Large intestine (tissue), 3 donors: Measurements from ENCODE around the gene ITGAE. TPM values are rescaled to one million over a fixed set of nuclear protein-coding genes. Genes with fewer than 3 reads are reported as not detected.

Experiments used
- DNase-seq, 2 donors: peaks; one replicate each; pipeline versions ENCODE4 v3.0.0 to v3.0.0-alpha.2; 2013
- H3K27ac ChIP-seq: one replicate; pipeline ENCODE4 v1.5.1; 2013; ENCODE audit warnings: low read length
- H3K27me3 ChIP-seq: 2 replicates; pipeline ENCODE4 v1.6.1; 2013; ENCODE audit warnings: low read length; ENCODE audit not compliant: control insufficient read depth, insufficient read depth
- H3K36me3 ChIP-seq: 2 replicates; pipeline ENCODE4 v1.6.1; 2013; ENCODE audit warnings: low read length; ENCODE audit not compliant: control insufficient read depth, insufficient read depth
- H3K4me1 ChIP-seq: one replicate; pipeline ENCODE4 v1.6.1; 2013; ENCODE audit warnings: low read length; ENCODE audit not compliant: control insufficient read depth, insufficient read depth
- H3K4me3 ChIP-seq: one replicate; pipeline ENCODE4 v1.5.1; 2013; ENCODE audit warnings: low read length
- H3K9me3 ChIP-seq: one replicate; pipeline ENCODE4 v1.6.1; 2013; ENCODE audit warnings: mild to moderate bottlenecking, low read depth, low read length, moderate library complexity; ENCODE audit not compliant: control insufficient read depth
- WGBS: methylation state at CpG from one replicate; pipeline ENCODE4 v1.1.5; 2013; ENCODE audit warnings: low lambda C conversion rate; ENCODE audit not compliant: insufficient coverage; 5-methylcytosine and 5-hydroxymethylcytosine counted together
- polyA plus RNA-seq: library from polyadenylated mRNA; unstranded; fragments of 120-200 nt; gene quantifications from one replicate; pipeline ENCODE4 v1.2.1, GENCODE V29; 2013

ITGAE gene
- polyA plus RNA-seq, 1 donor = 45.8 TPM

DNA sequence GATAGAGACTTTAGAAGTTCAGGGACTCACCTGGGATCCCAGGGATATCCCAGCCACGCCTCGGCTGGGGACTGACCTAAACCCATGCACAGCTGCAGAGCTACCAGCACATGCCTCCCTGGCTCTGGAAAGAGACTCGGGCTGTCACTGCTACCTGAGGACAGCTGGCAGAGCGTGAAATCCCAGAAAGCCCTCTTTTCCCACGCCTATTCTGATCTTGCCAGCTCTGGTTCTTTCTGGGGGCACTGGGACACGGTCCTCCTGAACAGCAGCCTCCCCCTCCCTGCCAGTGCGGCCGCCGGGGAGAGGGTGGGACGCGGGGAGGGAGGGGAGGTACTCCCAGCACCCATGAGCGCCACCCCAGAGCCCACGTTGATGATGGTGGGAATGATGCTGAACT is 115.8 kb downstream of the ITGAE start:
- Histone ChIP-seq H3K27me3 (peaks cover 19% of the 10 kb centered on the region), H3K9me3 (peaks cover 3% of the 10 kb centered on the region), H3K4me3 (no peak overlapping the region), H3K27ac (no peak overlapping the region), H3K4me1 (no peaks in the 10 kb centered on the region), H3K36me3 (no peaks in the 10 kb centered on the region)
- no peak for DNase-seq
- whole genome bisulfite sequencing = no CpG with 5 or more reads among the region's 13 CpGs

DNA sequence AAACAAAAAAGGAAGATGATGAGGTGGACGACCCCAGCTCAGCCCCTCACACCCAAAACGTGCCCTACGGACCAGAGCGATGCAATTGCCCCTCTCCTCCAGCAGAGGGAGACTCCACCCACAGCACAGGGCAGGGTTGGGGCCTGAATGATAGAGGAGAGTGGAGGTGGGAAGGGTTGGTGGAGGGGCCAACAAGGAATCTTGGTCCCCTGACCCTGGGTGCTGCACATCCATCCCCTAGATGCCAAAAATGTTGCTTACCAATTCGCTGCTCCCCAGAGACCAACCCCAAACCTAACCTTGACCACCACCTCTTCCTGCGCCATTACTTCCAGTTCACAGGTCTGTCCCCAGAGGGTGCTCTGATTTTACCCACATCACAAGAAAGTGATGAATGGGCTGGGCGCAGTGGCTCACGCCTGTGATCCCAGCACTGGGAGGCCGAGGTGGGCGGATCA is 117.9 kb downstream of the ITGAE start:
- H3K9me3 ChIP-seq = no peaks in the 10 kb centered on the region
- no peak overlapping the region for H3K4me3 ChIP-seq
- H3K27me3 ChIP-seq = peaks cover 19% of the 10 kb centered on the region
- H3K4me1 ChIP-seq = no peaks in the 10 kb centered on the region
- H3K27ac ChIP-seq = no peak overlapping the region
- no peaks in the 10 kb centered on the region for H3K36me3 ChIP-seq
- DNase-seq = no peak
- no CpG with 5 or more reads among the region's 10 CpGs for WGBS

DNA sequence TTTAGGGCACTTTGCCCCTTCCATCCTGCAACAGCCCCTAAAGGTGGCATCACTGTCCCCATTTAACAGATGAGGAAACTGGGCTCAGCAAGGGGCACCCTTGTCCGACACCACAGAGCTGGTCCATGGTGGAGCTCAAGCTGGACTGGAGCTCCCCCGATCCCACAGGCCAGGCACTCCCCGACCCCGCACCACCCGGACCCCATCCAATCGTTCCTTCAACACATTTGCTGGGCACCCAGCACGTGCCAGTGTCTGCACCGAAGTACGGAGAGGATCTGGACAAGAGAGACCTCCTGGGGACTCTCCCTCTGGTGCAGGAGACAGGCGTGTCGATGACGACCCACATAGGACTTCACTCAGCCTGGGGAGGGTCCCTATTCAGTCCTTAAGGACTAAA is 119.0 kb downstream of the ITGAE start:
- no peaks in the 10 kb centered on the region for H3K36me3 ChIP-seq
- whole genome bisulfite sequencing = no CpG with 5 or more reads among the region's 12 CpGs
- H3K27me3 ChIP-seq = peaks cover 19% of the 10 kb centered on the region
- H3K27ac ChIP-seq = no peak overlapping the region
- no peaks in the 10 kb centered on the region for H3K4me1 ChIP-seq
- DNase-seq = no peak
- H3K9me3 ChIP-seq = no peaks in the 10 kb centered on the region
- no peak overlapping the region for H3K4me3 ChIP-seq

DNA sequence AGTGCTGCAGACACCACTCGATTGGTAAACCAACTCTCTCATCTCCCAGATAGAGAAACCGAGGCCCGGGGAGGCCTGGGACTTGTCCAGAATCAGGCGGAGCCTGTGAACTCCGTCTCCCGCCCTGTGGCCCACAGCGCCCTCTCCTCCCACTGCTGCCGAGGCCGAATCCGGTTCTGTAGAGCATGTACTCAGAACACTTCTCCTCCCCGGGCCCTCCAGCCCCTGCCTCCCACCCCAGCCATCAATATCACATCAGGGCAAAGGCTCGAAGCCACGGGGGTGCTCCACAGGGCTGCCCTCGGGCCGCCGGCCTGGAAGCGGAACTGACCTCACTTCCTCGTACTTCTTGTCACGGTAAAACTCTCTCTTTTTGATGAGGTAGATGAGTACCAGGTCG is 119.4 kb downstream of the ITGAE start:
- Histone ChIP-seq H3K9me3 (no peaks in the 10 kb centered on the region), H3K4me3 (no peak overlapping the region), H3K4me1 (no peaks in the 10 kb centered on the region), H3K27me3 (peaks cover 19% of the 10 kb centered on the region), H3K36me3 (no peaks in the 10 kb centered on the region), H3K27ac (no peak overlapping the region)
- WGBS = no CpG with 5 or more reads among the region's 20 CpGs
- no peak for DNase-seq

DNA sequence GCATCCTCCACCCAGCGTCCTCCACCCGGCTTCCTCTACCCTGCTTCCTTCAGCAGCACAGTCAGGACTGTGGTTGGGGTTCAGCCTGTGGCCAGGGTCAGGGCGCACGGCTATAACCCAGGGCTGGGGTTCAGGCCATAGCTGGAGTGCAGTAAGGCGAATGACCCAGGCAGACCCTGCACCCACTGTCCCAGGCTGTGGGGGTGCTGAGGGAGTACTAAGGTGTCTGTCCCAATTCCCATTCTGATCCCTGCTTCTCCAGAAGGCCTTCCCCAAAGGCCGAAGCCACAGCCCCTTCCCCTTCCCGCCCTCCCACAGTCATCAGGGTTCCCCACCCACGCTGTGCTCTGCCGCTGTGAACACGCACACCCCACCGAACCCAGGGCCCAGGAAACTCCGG is 119.9 kb downstream of the ITGAE start:
- Histone ChIP-seq H3K36me3 (no peaks in the 10 kb centered on the region), H3K4me1 (no peaks in the 10 kb centered on the region), H3K27me3 (peaks cover 19% of the 10 kb centered on the region), H3K9me3 (no peaks in the 10 kb centered on the region), H3K4me3 (no peak overlapping the region), H3K27ac (no peak overlapping the region)
- WGBS = no CpG with 5 or more reads among the region's 12 CpGs
- no peak for DNase-seq

DNA sequence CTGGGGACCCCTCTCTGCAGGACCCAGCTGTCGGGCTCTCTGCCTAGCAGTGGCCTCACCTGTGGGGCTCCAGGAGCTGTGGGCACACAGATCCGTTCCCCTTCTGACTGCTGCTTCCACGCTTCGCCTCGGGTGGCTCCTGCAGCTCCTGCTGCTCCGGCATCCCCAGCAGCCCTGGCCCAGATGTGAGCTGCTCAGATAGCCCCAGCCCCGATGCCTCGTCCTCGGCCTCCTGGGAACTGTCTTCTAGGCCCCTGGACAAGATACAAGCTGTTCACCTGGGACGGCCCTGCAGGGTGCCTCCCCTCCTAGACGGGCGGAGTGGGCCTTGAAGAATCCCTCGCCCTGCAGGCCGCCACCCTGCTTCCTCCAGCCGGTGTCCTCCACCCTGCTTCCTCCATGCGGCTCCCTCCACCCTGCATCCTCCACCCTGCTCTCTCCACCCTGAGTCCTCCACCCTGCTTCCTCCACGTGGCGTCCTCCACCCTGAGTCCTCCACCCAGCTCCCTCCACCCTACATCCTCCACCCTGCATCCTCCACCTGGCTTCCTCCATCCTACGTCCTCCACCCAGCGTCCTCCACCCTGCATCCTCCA is 121.4 kb downstream of the ITGAE start:
- H3K36me3 ChIP-seq = no peaks in the 10 kb centered on the region
- H3K4me1 ChIP-seq = no peaks in the 10 kb centered on the region
- H3K27ac ChIP-seq = no peak overlapping the region
- no peak for DNase-seq
- H3K4me3 ChIP-seq = no peak overlapping the region
- H3K27me3 ChIP-seq = peaks cover 12% of the 10 kb centered on the region
- no CpG with 5 or more reads among the region's 20 CpGs for WGBS
- no peaks in the 10 kb centered on the region for H3K9me3 ChIP-seq

DNA sequence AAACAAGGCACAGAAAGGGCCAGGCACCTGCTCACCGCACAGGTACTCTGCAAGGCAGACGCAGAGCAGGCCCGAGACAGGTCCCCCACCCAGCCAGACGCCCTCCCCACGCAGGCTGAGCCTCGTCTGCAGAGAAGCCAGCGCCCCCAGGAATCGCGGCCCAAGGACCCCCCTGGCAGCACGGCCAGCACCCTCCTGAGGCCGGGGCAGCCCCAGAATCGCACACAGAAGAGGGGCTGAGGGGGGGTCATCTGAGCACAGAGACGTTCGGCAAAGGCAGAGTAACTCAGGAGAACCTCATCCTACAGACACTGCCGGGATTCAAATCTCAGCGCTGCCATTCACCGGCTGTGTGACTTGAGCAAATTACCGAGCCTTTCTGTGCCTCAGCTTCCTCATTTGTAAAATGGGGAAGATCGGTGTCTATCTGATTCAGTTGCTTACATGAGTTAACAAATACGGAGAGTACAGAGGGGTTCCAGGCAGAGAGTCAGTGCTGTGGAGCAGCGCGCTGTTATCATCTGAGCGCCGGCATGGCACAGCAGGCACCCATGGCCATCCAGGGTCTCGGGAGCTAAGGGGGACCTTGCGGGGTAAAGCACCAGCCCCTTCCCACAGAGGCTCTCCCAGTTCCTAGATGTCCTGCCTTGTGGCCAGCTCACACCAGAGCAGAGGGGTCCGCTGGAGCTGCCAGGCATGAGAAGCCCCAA is 122.0 kb downstream of the ITGAE start:
- Histone ChIP-seq H3K4me3 (no peak overlapping the region), H3K4me1 (no peaks in the 10 kb centered on the region), H3K27me3 (peaks cover 6% of the 10 kb centered on the region), H3K27ac (no peak overlapping the region), H3K9me3 (no peaks in the 10 kb centered on the region), H3K36me3 (no peaks in the 10 kb centered on the region)
- no CpG with 5 or more reads among the region's 27 CpGs for WGBS
- no peak for DNase-seq

DNA sequence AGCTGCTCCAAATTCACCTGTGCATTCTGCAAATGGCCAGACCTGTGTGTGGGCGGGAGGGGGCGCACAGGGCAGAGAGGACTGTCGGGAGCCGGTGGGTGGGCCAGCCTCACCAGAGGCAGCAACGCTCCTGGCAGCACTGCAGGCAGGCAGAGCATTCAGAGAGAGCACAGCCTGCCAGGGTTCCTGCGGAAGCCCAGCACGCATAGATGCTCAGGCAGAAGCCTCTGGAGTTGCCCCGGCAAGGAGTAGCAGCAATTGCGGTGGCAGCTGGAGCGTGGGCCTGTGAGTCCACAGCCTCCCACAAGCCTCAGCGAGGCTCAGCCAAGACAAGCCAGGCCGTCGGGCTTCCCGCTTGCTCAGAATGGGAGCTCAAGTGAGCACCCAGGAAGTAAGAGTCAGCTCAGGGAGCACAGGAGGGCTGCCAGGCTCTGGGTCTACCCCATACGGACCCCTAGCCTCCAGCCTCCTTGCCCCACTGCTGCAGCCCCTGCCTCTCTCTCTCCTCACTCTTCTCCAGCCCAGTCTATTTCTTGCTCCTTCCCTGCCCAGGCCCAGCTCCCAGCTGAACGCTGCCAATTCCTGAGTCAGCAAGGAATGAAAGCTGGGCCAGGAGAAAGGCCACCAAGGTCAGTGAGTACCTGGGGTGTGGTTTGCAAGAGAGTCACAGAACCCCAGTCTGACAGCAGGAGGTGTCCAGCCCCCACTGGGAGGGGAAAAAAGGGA is 122.7 kb downstream of the ITGAE start:
- WGBS = no CpG with 5 or more reads among the region's 16 CpGs
- Histone ChIP-seq H3K27me3 (peaks cover 3% of the 10 kb centered on the region), H3K27ac (no peak overlapping the region), H3K4me1 (no peaks in the 10 kb centered on the region), H3K4me3 (no peak overlapping the region), H3K36me3 (no peaks in the 10 kb centered on the region), H3K9me3 (no peaks in the 10 kb centered on the region)
- no peak for DNase-seq

DNA sequence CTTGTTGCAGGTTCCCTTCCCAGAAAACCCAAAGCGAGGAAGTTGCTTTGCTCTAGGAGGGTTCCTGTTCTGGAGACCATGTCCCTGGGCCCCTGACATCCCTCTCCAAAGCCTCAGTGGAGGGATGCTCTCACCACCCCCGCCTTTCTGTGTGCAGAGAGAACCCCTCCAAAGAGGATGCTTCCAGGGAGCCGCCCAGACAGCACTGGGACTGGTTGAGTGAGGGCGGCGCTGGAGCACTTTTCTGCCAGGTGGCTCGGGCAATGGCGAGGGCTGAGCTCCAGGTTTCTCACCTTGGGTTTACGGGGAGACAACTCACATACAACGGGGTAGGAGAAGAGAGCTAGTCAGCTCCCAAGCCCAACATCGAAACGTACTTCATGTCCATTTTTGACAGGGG is 125.1 kb downstream of the ITGAE start:
- no CpG with 5 or more reads among the region's 11 CpGs for WGBS
- Histone ChIP-seq H3K4me3 (no peak overlapping the region), H3K27ac (no peak overlapping the region), H3K4me1 (no peaks in the 10 kb centered on the region), H3K9me3 (no peaks in the 10 kb centered on the region), H3K36me3 (peaks cover 2% of the 10 kb centered on the region), H3K27me3 (no peaks in the 10 kb centered on the region)
- DNase-seq = no peak

DNA sequence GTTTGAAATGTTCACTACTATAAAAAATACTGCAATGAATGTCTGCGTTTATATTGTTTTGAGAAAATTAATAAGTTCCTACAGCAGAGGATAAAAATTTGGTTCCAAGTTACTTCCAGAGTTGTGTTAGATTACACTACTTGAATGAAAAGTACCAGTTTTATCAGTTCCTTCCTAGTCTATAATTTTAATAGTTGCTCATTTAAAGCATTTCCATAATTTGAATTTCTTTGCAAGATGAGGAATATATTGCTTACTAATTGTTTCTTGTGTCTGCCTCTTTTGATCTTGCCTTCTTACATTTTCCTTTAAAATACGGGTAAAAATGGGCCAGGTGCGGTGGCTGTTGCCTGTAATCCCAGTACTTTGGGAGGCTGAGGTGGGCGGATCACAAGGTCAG is 128.4 kb downstream of the ITGAE start:
- Histone ChIP-seq H3K27me3 (no peaks in the 10 kb centered on the region), H3K27ac (no peak overlapping the region), H3K4me1 (no peaks in the 10 kb centered on the region), H3K36me3 (peaks cover 2% of the 10 kb centered on the region), H3K4me3 (no peak overlapping the region), H3K9me3 (peaks cover 4% of the 10 kb centered on the region)
- no peak for DNase-seq
- WGBS = 100% methylated on average over 1 of the region's 4 CpGs
